Loucy (cell line): Measurements from ENCODE around the gene ZNF718.

Experiments used
- H2AFZ ChIP-seq: fragments of 200-600 bp; sonication (generic); 2 replicates; pipeline ENCODE4 v1.6.0; 2016; ENCODE audit warnings: antibody characterized with exemption, mild to moderate bottlenecking, low read length, moderate library complexity
- H3F3A ChIP-seq: fragments of 200-600 bp; 2 replicates; pipeline ENCODE4 v1.6.0; 2016; ENCODE audit warnings: antibody characterized with exemption, low read depth, mild to moderate bottlenecking
- H3K27me3 ChIP-seq: fragments of 200-600 bp; sonication (generic); 2 replicates; pipeline ENCODE4 v1.6.1; 2014; ENCODE audit warnings: low read length, mild to moderate bottlenecking; ENCODE audit not compliant: insufficient read depth, poor library complexity, severe bottlenecking
- H3K36me3 ChIP-seq: fragments of 200-600 bp; sonication (generic); 2 replicates; pipeline ENCODE4 v1.6.1; 2016; ENCODE audit warnings: low read length; ENCODE audit not compliant: insufficient read depth
- H3K4me1 ChIP-seq: fragments of 200-600 bp; sonication (generic); 2 replicates; pipeline ENCODE4 v1.5.1; 2014; ENCODE audit warnings: low read length, mild to moderate bottlenecking; ENCODE audit not compliant: insufficient read depth, poor library complexity, severe bottlenecking
- H3K4me2 ChIP-seq: fragments of 200-600 bp; sonication (generic); 2 replicates; pipeline ENCODE4 v1.6.0; 2014; ENCODE audit warnings: antibody characterized with exemption, low read length, low read depth, mild to moderate bottlenecking; ENCODE audit not compliant: poor library complexity, severe bottlenecking
- H3K4me3 ChIP-seq: fragments of 200-600 bp; sonication (generic); 2 replicates; pipeline ENCODE4 v1.5.1; 2014; ENCODE audit warnings: low read length, mild to moderate bottlenecking, mixed read lengths; ENCODE audit not compliant: poor library complexity, severe bottlenecking
- H3K79me2 ChIP-seq: fragments of 200-600 bp; sonication (generic); 2 replicates; pipeline ENCODE4 v1.6.1; 2014; ENCODE audit warnings: low read length; ENCODE audit not compliant: insufficient read depth
- H3K9ac ChIP-seq: fragments of 200-600 bp; sonication (generic); 2 replicates; pipeline ENCODE4 v1.6.0; 2014; ENCODE audit warnings: mild to moderate bottlenecking, low read depth, low read length, moderate library complexity; ENCODE audit not compliant: poor library complexity, severe bottlenecking
- H3K9me2 ChIP-seq: fragments of 200-600 bp; sonication (generic); replicated peaks from 2 replicates; pipeline ENCODE4 v1.6.1; 2016; ENCODE audit warnings: low read depth, low read length, mixed read lengths
- H3K9me3 ChIP-seq: fragments of 200-600 bp; sonication (generic); 2 replicates; pipeline ENCODE4 v1.6.1; 2014; ENCODE audit warnings: mild to moderate bottlenecking, antibody characterized with exemption, low read length, low read depth; ENCODE audit not compliant: insufficient read depth
- H4K20me1 ChIP-seq: fragments of 200-600 bp; sonication (generic); 2 replicates; pipeline ENCODE4 v1.6.0; 2014; ENCODE audit warnings: antibody characterized with exemption, low read length, mild to moderate bottlenecking; ENCODE audit not compliant: insufficient read depth, poor library complexity, severe bottlenecking
- CTCF ChIP-seq: fragments of 200-600 bp; sonication (generic); conservative IDR thresholded peaks from 2 replicates; pipeline ENCODE4 v1.5.1; 2014; ENCODE audit warnings: mild to moderate bottlenecking, antibody characterized with exemption, low read length
- EZH2phosphoT487 ChIP-seq: fragments of 200-600 bp; IDR thresholded peaks from 2 replicates; pipeline ENCODE4 v1.6.1; 2018; ENCODE audit warnings: antibody characterized with exemption, mild to moderate bottlenecking, moderate library complexity, borderline replicate concordance

ZNF718 gene

GRCh38 chr4:139691-140090 is 15.4 kb downstream of the ZNF718 start:
- H3K79me2 ChIP-seq, result peaks cover 19% of the 10 kb centered on the region; the same call in 1 of the 2 replicates
- H3K9me3 ChIP-seq, result peaks cover 13% of the 10 kb centered on the region; the same call in 1 of the 2 replicates

GRCh38 chr4:146621-147020 is 22.3 kb downstream of the ZNF718 start:
- H4K20me1 ChIP-seq, result no peaks in the 10 kb centered on the region
- H3K9me2 ChIP-seq, result no peaks in the 10 kb centered on the region
- peaks cover 50% of the 10 kb centered on the region for H3K9me3 ChIP-seq
- H3K36me3 ChIP-seq, result peaks cover 17% of the 10 kb centered on the region
- H2AFZ ChIP-seq, result no peak overlapping the region
- no peaks in the 10 kb centered on the region for H3K27me3 ChIP-seq
- no peak overlapping the region for H3K4me3 ChIP-seq
- H3K9ac ChIP-seq, result no peak overlapping the region
- H3K4me1 ChIP-seq, result peaks cover 4% of the 10 kb centered on the region
- TF ChIP-seq EZH2phosphoT487, result no peak
- TF ChIP-seq CTCF, result no peak
- H3K4me2 ChIP-seq, result no peak overlapping the region
- no peaks in the 10 kb centered on the region for H3F3A ChIP-seq
- 0 out of 2 replicates have a peak, but pooled peaks cover 4% of the 10 kb centered on the region for H3K79me2 ChIP-seq

More at GRCh38 chr4:139691-140090, 15.4 kb downstream of the ZNF718 start:
- H3K4me1 ChIP-seq, result peaks cover 15% of the 10 kb centered on the region
- no peaks in the 10 kb centered on the region for H3F3A ChIP-seq
- H3K4me3 ChIP-seq, result no peak overlapping the region
- no peak overlapping the region for H3K9ac ChIP-seq
- H4K20me1 ChIP-seq, result no peaks in the 10 kb centered on the region
- no peaks in the 10 kb centered on the region for H3K27me3 ChIP-seq
- no peaks in the 10 kb centered on the region for H3K9me2 ChIP-seq
- H3K4me2 ChIP-seq, result no peak overlapping the region
- TF ChIP-seq EZH2phosphoT487, result no peak
- peak; percentile 38 for TF ChIP-seq CTCF
- peaks cover 51% of the 10 kb centered on the region for H3K36me3 ChIP-seq
- H2AFZ ChIP-seq, result no peak overlapping the region

- 0 out of 2 replicates have a peak, but pooled peaks cover 4% of the 10 kb centered on the region for H3K79me2 ChIP-seq
- no peak overlapping the region for H3K4me2 ChIP-seq
- no peaks in the 10 kb centered on the region for H3F3A ChIP-seq
- no peak overlapping the region for H3K9ac ChIP-seq
- no peaks in the 10 kb centered on the region for H4K20me1 ChIP-seq
- H3K27me3 ChIP-seq, result no peaks in the 10 kb centered on the region
- no peak for TF ChIP-seq EZH2phosphoT487
- no peak for TF ChIP-seq CTCF
- H2AFZ ChIP-seq, result no peak overlapping the region
- peaks cover 17% of the 10 kb centered on the region for H3K36me3 ChIP-seq
- H3K4me1 ChIP-seq, result peaks cover 4% of the 10 kb centered on the region
- peaks cover 50% of the 10 kb centered on the region for H3K9me3 ChIP-seq
- no peaks in the 10 kb centered on the region for H3K9me2 ChIP-seq
- no peak overlapping the region for H3K4me3 ChIP-seq
Observed at GRCh38 chr4:147233-147632, 22.9 kb downstream of the ZNF718 start.
